ENCODE data around the gene NOS1. TPM values are rescaled to one million over a fixed set of nuclear protein-coding genes. Genes with fewer than 3 reads are reported as not detected.

NOS1 gene
- not detected in 2 replicates for total RNA-seq

GRCh38 chr12:117361347-117361751, at the start of gene NOS1:
TSS of gene NOS1 (minus strand) at chr12:117361626. CDS start at chr12:117331069, 30,557 bp downstream.

GRCh38 chr12:117190210-117190781, 171.1 kb downstream of the NOS1 start, which contains the start of gene FBXO21:
TSS of gene FBXO21 (minus strand) at chr12:117190470. CDS start at chr12:117190456, 14 bp downstream.

Other genes with a start within 250 kb of the NOS1 start
- gene FBXO21, start 171.2 kb downstream of the NOS1 start, total RNA-seq = 32.2 and 47.0 TPM in 2 replicates

Measured in mammary microvascular endothelial cell (primary cell).